CD4-positive, alpha-beta T cell (primary cell): ENCODE data around the gene CRYAA. TPM values are rescaled to one million over a fixed set of nuclear protein-coding genes. Genes with fewer than 3 reads are reported as not detected.
"Not testable (repeated sequence)": the region's sequence is repeated elsewhere in the genome, so short reads cannot be mapped to it uniquely, and the experiment has no call there.

Experiments
- ATAC-seq: fragments of 200-7000 bp; cut with Tn5 transposase; one replicate; pipeline ENCODE4 v1.10.0; 2022; ENCODE audit warnings: mild to moderate bottlenecking; ENCODE audit not compliant: poor library complexity
- CTCF ChIA-PET: fragments of 350-600 bp; sonication (Branson Sonifier 250); formaldehyde crosslinking; loops from one replicate; lab custom pipeline; 2021; ENCODE audit warnings: antibody characterized with exemption, inconsistent platforms; lab: Charles Lee
- POLR2A ChIA-PET: fragments of 350-600 bp; sonication (Branson Sonifier 250); formaldehyde crosslinking; loops from one replicate; lab custom pipeline; 2021; ENCODE audit warnings: antibody characterized with exemption, inconsistent platforms; lab: Charles Lee
- DNase-seq, 14 experiments: peaks; one replicate each; pipeline ENCODE4 v3.0.0-alpha.2; 2013 to 2020; ENCODE audit warnings: mixed read lengths in 2 of 14
- H3K27ac ChIP-seq, 2 donors: one replicate each; pipeline versions ENCODE4 v1.5.1 to v1.7.0; 2013; ENCODE audit warnings: low read length in 2 of 2, low read depth in 1 of 2, mild to moderate bottlenecking in 1 of 2
- H3K27me3 ChIP-seq, 2 experiments: 1 replicate in 1 of 2; 2 replicates in 1 of 2; pipeline versions ENCODE4 v1.6.1 to v1.7.0; 2013; ENCODE audit warnings: low read length in 2 of 2, control low read depth in 1 of 2, mild to moderate bottlenecking in 1 of 2, moderate library complexity in 1 of 2; ENCODE audit not compliant: insufficient read depth in 2 of 2, control insufficient read depth in 1 of 2
- H3K36me3 ChIP-seq: one replicate; pipeline ENCODE4 v1.6.1; 2013; ENCODE audit warnings: low read length, control low read depth; ENCODE audit not compliant: insufficient read depth
- H3K4me1 ChIP-seq: one replicate; pipeline ENCODE4 v1.6.1; 2013; ENCODE audit warnings: low read length, control low read depth; ENCODE audit not compliant: insufficient read depth
- H3K4me3 ChIP-seq: one replicate; pipeline ENCODE4 v1.5.1; 2013; ENCODE audit warnings: mild to moderate bottlenecking, low read length, moderate library complexity
- H3K9me3 ChIP-seq, 2 experiments: 1 replicate in 1 of 2; 2 replicates in 1 of 2; pipeline versions ENCODE4 v1.6.1 to v1.7.0; 2013; ENCODE audit warnings: low read length in 2 of 2, mild to moderate bottlenecking in 2 of 2, control low read depth in 1 of 2, moderate library complexity in 1 of 2; ENCODE audit not compliant: control insufficient read depth in 1 of 2, insufficient read depth in 1 of 2
- H3K27ac Mint-ChIP-seq: one replicate; pipeline ENCODE4 v1.8.0; 2020; ENCODE audit warnings: mixed read lengths
- H3K27me3 Mint-ChIP-seq: one replicate; pipeline ENCODE4 v1.8.0; 2021; ENCODE audit warnings: mixed read lengths
- H3K36me3 Mint-ChIP-seq: one replicate; pipeline ENCODE4 v1.8.0; 2021; ENCODE audit warnings: low read depth, mixed read lengths
- H3K4me1 Mint-ChIP-seq: one replicate; pipeline ENCODE4 v1.8.0; 2021; ENCODE audit warnings: low read depth, mixed read lengths
- H3K4me3 Mint-ChIP-seq: one replicate; pipeline ENCODE4 v1.8.0; 2020; ENCODE audit warnings: mild to moderate bottlenecking, mixed read lengths
- H3K9me3 Mint-ChIP-seq: one replicate; pipeline ENCODE4 v1.8.0; 2020; ENCODE audit warnings: mixed read lengths
- intact Hi-C, 2 experiments: fragments of 100-400 bp; cut with DNase I in 1 of 2; cut with micrococcal nuclease in 1 of 2; formaldehyde crosslinking; loops; one replicate each; pipeline versions ENCODE4 v1.15.1 to v1.9.0; 2023 to 2025; cut with DNase I, micrococcal nuclease
- total RNA-seq, 174 experiments: library from RNA in 2 of 174; stranded (reverse) in 2 of 174; gene quantifications; one replicate each; pipeline ENCODE4 v1.2.3 and lab custom pipeline; 2021 to 2026

CRYAA gene
- total RNA-seq, 2 experiments from 2014 or later, result not detected

DNA sequence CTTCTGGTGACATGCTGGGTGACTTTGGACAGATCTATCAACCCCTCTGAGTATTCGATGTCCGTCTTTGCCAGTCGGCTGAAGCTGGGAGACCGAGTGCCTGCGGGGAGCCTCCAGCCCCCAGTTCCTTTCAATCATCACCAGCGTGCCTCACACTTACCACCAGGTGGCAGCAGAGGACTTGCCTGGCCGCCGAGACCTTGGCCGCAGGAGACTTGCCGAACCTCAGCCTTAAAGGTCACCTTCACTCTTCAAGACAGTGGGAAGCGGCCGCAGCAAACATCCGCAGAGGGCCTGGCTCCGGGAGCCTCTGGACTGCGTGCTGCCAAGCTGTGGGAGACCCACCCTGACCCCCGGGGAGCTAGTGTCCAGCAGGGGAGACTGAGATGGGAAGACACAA lies 7.8 kb downstream of the CRYAA start:
- ATAC-seq, result peak; percentile 52
- POLR2A ChIA-PET, result not testable (repeated sequence)

DNA sequence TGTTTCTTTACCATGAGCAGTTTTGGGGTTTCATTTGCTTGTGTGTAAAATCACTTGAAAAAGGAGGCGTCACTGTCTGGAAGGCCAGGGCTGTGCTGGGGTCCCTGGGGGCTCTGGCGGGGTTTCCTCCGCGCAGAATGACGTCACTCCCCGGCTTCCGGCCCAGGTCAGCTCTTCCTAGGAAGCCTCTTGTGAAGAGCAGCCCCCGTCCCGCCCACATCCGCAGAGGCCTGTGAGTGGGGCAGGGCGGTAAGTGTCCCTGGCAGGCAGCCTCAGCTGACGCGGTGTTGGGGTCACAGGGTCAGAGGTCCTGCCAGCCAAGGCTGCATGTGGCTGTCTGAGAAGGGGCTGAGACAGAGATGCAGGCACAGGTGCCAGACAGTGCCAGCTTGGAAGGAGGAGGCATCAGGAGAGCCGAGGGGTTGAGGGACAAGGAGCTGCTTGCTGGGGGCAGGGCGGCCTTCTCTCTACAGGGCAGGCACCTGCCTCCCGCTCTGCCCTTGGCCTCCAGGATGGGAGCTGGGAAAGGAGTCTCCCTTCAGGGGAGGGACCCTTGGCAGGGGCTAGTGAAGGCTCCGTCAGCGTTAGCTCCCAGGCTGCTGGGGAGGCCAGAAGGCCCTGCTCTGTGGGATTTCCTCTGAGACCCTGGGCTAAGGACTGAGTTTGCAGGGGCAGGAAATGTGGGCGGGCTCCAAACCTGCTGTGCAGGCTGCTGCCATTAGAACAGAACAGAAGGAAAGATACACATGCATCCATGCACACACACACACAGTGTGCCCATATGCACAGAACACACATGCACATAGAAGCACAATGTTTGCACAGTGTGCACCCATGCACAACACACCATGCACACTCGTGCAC lies 8.5 kb downstream of the CRYAA start:
- H3K9me3 Mint-ChIP-seq, H3K27ac Mint-ChIP-seq, H3K4me1 Mint-ChIP-seq, H3K4me1 ChIP-seq, POLR2A ChIA-PET, H3K27me3 ChIP-seq, DNase-seq, H3K36me3 Mint-ChIP-seq, intact Hi-C loops, H3K9me3 ChIP-seq, H3K4me3 Mint-ChIP-seq, H3K36me3 ChIP-seq, H3K4me3 ChIP-seq, CTCF ChIA-PET, H3K27ac ChIP-seq, H3K27me3 Mint-ChIP-seq: not testable (repeated sequence)
- peak; percentile 87 for ATAC-seq

More for the DNA sequence above, 7.8 kb downstream of the CRYAA start:
- H3K36me3 ChIP-seq, intact Hi-C loops, H3K36me3 Mint-ChIP-seq, H3K27ac ChIP-seq, H3K27me3 Mint-ChIP-seq, H3K4me1 ChIP-seq, H3K27ac Mint-ChIP-seq, CTCF ChIA-PET, H3K27me3 ChIP-seq, DNase-seq, H3K4me3 ChIP-seq, H3K9me3 ChIP-seq, H3K9me3 Mint-ChIP-seq, H3K4me3 Mint-ChIP-seq, H3K4me1 Mint-ChIP-seq: not testable (repeated sequence)

DNA sequence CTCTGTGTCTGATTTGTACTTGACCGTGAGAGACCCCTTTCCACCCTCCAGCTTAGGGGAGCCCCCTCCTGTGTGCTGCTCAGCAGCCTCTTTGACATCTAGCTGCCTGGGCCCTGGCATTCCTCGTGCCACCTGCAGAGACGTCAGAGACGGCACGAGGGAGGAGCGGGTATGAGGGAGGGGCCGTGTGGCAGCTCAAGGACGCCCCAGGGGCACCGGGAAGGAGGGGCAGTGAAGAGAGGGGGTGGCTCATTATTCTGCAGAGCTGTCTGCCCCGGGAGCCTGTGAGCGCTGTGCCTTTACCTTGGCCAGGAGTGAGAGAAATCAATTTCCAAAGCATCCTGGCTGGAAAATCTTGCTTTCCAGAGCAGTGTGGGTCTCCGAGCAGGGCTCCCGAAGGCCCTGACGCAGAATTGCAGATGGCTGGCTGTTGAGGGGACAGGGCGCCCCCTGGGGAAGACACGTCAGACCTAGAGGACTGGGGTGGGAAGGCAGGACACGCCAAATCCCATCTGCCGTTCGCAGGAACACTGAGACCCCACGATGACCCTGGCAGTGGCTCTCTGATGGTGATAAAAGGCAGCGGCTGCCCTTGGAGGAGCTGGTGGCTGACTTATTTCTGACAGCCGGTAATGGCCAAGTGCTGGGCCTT lies 9.5 kb downstream of the CRYAA start:
- H3K27me3 ChIP-seq, DNase-seq, H3K4me3 ChIP-seq, H3K4me3 Mint-ChIP-seq, H3K4me1 Mint-ChIP-seq, POLR2A ChIA-PET, H3K27me3 Mint-ChIP-seq, ATAC-seq, intact Hi-C loops, H3K9me3 ChIP-seq, H3K27ac ChIP-seq, CTCF ChIA-PET, H3K4me1 ChIP-seq, H3K9me3 Mint-ChIP-seq, H3K27ac Mint-ChIP-seq, H3K36me3 ChIP-seq, H3K36me3 Mint-ChIP-seq: not testable (repeated sequence)

DNA sequence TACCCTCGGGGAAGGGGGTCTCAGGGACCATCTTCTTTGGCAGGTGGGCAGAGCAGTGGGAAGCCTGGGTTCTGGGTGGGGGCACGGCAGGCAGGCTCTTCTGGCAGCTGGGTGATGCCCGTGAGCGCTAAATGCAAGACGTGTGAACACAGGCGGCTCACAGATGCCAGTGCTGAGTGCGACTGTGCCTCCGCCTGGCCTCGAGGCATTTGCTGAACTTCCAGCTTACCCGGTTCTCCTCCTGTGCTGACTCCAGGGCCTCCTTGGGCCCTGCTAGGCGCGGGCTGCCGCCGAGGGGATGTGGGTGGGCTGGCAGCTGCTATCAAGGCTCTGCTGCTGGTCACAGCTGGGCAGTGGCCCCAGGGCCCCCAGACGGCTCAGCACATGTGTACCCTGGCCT lies 12.2 kb downstream of the CRYAA start:
- POLR2A ChIA-PET, H3K27me3 ChIP-seq, H3K9me3 Mint-ChIP-seq, H3K9me3 ChIP-seq, ATAC-seq, H3K4me1 Mint-ChIP-seq, DNase-seq, H3K27me3 Mint-ChIP-seq, H3K36me3 ChIP-seq, H3K27ac ChIP-seq, intact Hi-C loops, H3K4me3 ChIP-seq, CTCF ChIA-PET, H3K27ac Mint-ChIP-seq, H3K36me3 Mint-ChIP-seq, H3K4me3 Mint-ChIP-seq, H3K4me1 ChIP-seq: not testable (repeated sequence)

DNA sequence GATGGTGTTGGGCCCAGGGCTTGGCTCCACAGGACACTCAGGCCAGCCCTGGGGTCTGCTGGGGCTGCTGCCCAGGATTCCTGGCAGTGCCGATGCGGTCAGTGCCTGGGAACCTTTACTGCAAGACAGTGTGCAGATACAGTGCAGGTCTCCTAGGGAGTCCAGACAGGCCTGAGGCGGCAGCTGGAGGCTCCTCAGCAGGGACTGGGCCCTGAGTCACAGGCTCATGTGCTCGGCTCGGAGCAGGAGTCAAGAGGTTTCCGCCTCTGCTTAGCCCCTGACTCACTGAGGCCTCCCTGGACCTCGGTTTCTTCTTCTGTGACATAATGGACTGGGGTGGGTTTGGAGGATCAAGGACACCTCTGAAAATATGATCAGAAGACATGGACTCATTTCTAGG lies 18.5 kb downstream of the CRYAA start:
- H3K4me3 ChIP-seq, result not testable (repeated sequence)

More for the DNA sequence above, 18.5 kb downstream of the CRYAA start:
- H3K27me3 Mint-ChIP-seq, H3K36me3 ChIP-seq, H3K36me3 Mint-ChIP-seq, H3K27ac Mint-ChIP-seq, DNase-seq, H3K4me1 ChIP-seq, CTCF ChIA-PET, intact Hi-C loops, H3K27me3 ChIP-seq, POLR2A ChIA-PET, ATAC-seq, H3K9me3 Mint-ChIP-seq, H3K27ac ChIP-seq, H3K4me3 Mint-ChIP-seq, H3K9me3 ChIP-seq: not testable (repeated sequence)
- peaks cover 11% of the 10 kb centered on the region for H3K4me1 Mint-ChIP-seq
